Measurements from ENCODE around the gene ADAMTS14.

The ADAMTS14 gene

GRCh38 chr10:70695241-70696030, 23.1 kb downstream of the ADAMTS14 start:
- ATAC-seq (no peak), DNase-seq (no peak)

DNA sequence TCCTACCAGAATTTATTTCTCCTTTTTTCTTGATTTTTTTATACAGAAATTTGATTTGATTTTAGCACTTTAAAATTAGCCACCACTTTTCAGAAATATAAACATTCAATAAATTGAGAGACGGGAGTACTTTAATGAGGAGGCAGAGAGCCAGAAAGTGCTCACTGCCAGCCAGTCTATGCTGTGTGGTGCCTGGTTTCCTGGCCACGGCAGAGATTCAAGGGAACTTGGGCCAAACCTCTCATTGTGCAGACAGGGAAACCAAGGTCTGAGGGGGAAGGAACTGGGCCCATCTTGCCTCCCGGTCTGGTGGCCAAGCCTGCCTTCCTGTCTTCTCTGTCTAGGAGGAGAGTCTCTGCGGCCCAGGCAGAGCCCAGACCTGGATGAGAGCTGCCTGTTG, 25.9 kb downstream of the ADAMTS14 start:
- DNase-seq (no peak), ATAC-seq (no peak)

DNA sequence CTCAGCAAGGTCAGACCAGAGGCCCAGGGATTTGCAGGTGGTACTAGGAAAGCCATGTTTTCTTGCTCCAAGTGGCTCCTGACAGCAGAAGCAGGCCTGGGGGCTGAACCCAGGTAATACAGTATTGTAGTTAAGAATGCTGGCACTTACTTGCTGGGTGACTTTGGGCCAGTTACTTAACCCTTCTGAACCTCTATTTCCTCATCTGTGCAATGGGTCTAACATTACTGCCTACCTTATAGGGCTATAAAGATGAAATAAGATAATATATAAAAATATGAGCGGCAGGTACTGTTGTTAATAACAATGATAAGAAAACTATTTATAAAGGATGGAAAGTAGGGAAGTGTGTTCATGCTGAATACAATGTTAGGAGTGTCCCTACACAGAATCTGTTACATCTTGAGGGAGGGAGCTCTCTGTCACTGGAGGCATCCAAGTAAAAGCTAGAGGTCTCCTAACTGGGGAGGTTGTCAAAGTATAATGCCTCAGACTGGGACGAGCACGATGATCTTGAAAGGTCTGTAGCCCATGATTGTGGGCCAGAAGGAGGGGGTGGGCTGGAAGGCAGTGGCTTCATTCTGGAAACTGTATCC, 26.9 kb downstream of the ADAMTS14 start:
- no peak for ATAC-seq
- DNase-seq, result no peak

DNA sequence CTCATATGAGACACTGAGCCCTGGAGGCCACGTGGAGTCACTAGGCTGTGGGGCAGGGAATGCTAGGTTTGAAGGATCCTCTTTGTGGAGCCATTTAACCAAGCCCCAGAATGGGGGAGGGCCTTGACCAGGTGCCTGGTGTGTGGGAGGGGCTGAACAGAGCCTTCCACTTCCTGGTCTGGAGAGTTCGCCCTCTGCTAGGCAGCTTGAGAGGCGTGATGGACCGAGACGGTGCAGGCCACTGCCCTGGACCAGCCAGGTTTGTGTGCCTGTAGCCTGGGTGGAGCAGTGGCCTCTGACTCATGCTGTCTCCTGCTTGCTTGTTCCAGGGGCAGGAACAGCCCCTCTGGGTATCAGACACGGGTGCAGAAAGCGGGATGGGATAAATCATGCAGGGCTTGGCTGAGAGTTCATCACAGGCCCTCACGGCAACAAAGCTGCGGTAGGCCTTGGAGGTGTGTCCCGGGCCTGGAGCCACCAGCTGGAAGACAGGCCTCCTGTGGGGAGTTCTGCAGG, 27.4 kb downstream of the ADAMTS14 start:
- ATAC-seq (no peak), DNase-seq (no peak)

DNA sequence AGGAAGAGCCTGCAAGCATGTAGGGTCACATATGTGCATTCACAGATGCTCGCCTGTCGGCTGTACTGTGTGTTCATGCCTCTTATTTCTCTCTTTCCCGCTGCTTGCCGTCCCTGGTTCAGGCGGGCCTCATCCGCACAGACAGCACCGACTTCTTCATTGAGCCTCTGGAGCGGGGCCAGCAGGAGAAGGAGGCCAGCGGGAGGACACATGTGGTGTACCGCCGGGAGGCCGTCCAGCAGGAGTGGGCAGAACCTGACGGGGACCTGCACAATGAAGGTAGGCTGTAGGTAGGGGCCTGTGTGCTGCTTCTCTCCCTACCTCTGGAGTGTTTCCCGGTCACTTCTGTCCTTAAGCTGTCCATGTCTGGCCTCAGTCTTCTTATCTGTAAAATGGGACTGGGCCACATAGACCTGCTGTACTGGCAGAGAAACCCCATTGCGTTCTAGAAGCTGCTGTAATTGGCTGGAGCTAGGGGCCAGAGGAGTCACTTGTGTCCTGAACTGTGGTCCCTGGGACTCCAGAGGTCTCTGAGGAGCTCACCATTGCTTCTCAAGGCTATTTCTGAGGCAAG, 30.0 kb downstream of the ADAMTS14 start:
- DNase-seq (no peak), ATAC-seq (no peak)

DNA sequence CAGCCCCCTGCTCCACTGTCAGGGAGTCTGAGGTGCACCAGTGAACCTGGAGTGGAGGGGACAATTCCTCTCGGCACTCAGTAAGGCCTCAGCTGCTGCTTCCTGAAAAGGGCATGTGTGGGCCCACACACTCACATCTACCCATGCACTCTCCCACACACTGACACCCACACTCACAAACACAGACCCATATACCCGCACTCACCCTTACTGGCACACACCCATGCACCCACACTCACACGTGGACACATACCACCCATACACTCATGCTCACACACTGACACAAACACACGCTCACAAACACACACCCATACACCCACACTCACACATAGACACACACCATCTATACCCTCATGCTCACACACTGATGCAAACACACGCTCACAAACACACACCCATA, 31.9 kb downstream of the ADAMTS14 start:
- DNase-seq (no peak), ATAC-seq (no peak)

DNA sequence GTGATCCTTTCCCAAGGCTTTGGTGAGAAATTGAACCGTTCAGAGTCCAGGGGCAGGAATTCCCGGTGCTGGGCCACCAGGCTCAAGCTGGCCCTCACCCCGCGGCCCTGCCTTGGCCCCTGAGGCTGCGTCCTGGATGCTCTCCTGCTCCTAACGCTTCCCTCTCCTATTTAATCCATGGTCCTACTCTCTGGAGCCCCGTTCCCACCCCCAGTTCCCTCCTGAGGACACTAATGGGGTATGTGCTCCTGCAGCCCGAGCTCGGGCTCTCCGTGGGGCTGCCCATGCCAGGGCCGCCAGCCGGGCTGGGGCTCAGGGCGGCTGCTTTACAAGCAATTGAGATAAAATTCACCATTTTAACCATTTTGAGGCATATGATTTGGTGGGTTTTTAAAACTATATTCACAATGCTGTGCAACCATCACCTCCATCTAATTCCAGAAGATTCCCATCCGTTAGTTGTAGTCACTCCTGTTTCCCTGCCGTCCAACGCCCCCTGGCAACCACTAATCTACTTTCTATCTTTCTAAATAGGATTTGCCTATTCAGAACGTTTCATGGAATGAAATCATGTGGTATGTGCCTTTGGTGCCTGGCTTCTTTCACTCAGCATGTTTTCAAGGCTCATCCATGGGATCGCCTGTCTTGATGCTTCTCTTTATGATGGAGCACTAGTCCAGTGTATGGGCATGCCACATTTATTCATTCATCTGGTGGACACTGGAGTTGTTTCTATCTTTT, 33.0 kb downstream of the ADAMTS14 start:
- ATAC-seq (no peak), DNase-seq (no peak)

- no peak for ATAC-seq
- no peak for DNase-seq
Observed at GRCh38 chr10:70711177-70711576, 38.9 kb downstream of the ADAMTS14 start.

DNA sequence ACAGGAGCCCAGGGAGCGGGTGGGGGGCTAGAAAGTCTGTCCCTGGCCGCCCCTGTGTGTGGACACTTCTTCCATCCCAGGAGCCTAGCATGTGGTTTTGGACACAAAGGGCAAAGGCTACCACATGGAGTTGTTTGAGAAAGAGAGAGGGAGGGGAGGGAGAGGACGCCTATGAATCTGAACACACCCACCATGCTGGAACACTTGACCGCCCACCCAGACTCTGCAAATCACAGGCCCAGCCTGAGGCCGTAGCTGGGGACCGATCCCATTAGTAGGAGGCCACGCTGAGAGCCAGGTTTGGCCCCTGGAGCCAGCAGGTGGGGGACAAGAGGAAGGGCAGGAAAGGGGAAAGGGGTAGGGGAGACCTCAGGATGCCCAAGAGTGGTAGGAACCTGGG, 39.6 kb downstream of the ADAMTS14 start:
- DNase-seq, result no peak
- no peak for ATAC-seq

GRCh38 chr10:70714245-70714644, 41.9 kb downstream of the ADAMTS14 start:
- DNase-seq (no peak), ATAC-seq (no peak)

DNA sequence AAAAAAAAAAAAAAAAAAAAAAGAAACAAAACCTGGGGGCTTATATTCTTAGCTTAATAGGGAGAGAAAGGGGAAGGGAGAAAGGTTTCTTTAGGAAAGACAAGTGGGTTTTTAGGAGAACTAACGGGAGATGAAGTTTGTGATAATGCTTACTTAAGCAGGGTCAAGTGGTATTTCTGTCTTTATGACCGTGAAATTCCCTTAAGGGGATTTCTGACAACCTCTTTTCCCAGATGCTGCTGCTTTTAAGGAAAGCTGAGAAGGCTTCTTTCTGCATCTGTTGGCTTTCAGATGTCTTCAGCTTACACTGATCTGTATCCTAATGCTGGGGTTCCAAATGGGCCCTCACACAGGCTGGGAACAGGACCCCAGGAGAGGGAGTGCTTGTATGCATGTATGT, 42.6 kb downstream of the ADAMTS14 start:
- ATAC-seq (no peak), DNase-seq (no peak)

DNA sequence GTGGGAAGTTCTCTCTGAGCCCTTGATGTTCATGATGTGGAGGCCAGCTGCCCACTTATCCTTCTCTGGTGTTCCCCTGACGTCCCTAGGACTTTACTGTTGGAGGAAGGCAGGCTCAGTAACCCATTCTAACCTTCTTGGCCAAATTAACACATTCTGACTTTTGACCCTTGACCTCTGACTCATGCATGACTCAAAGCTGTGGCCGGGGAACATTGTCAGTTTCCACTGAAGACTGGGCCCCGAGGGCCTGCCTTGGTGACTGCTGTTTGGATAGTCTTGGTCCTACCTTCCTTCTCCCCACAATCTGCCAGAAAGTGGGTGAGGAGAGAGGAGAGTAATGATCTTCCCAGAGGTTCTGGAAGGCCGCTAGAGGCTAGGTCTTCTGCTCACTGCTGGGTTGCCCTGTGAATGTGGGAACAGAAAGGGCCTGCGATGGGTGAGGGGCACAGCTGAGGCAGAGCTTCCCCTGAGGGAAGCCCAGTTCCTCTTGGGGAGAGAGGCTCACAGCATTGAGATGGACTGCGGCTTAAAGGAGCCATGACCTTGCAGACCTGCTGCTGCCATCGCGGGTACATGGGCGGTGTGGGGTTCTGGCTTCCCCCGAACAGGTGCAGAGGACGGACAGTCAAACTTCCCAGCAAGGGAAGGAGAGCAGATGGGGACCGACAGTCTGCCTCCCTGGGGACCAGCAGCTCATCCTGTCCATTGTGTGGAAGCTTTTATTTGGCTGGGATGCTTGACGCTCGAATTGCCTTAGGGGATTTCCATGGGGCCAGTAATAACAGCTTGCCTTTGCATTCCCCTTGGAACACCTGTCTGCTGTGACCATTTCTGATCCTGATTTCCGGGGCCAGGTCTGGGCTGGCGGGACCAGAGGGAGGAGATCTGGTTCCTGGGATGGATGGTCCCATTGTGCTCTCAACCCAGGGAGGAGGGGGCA, 43.8 kb downstream of the ADAMTS14 start:
- ATAC-seq (peak; percentile 77), DNase-seq (peak; percentile 62)

GRCh38 chr10:70722820-70723424, 50.6 kb downstream of the ADAMTS14 start:
- DNase-seq (no peak), ATAC-seq (no peak)

- DNase-seq (no peak), ATAC-seq (no peak)
Observed at GRCh38 chr10:70723771-70724170, 51.5 kb downstream of the ADAMTS14 start.

DNA sequence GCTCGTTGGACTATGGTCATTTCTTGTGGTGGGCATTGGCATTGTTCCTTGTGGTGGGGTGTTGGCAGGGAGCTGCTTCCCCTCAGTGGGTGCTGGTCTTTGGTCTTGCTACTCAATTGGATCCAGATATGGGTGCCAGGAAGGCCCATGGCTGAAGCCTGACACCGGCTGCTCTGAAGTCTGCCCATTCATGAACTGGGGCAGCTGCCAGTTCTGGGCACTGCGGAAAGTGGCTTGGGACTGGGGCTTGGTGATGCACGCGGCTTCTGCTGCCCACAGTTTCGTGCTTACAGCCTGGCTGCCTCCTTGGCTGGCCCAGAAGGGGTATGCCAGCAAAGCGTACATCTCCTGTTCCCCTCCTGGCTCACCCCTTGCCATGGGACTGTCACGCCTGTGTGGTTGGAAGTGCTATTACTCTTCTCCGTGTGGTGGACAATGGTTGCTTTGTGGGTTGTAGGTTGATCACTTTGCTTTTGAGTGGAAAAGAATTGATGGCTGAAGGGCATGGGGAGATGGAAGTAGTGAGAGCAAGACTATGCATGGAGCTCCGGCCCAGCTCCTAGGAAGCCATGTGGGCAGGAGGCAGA, 54.7 kb downstream of the ADAMTS14 start:
- no peak for ATAC-seq
- DNase-seq, result no peak

- DNase-seq, result no peak
- ATAC-seq, result no peak
Observed at GRCh38 chr10:70728328-70728727, 56.0 kb downstream of the ADAMTS14 start.

DNA sequence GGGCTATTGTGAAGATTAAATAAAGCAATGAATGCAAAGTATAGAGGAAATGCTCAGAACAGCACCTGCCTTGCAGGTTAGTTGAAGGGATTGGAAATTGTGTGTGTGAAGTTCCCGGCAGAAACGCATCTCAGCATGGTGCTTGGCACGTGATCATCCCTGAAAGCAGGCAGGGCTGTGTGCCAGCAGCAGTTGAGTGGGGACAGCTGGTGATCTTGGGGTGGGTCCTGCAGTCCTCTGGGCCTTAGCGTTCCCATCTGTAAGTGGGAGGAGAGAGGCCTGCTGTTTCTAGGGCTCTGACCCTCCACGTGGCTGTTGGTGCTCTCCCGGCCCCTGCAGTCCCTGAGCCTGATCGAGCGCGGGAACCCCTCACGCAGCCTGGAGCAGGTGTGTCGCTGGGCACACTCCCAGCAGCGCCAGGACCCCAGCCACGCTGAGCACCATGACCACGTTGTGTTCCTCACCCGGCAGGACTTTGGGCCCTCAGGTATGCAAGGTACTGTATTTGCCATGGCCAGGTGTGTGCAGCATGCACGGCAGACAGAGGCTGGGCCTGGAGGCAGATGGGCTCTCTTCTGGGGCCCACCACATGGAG, 57.6 kb downstream of the ADAMTS14 start:
- ATAC-seq (no peak), DNase-seq (no peak)

GRCh38 chr10:70730955-70731354, 58.6 kb downstream of the ADAMTS14 start:
- no peak for DNase-seq
- no peak for ATAC-seq

- DNase-seq (no peak), ATAC-seq (no peak)
Observed at GRCh38 chr10:70732569-70732968, 60.3 kb downstream of the ADAMTS14 start.

GRCh38 chr10:70733051-70733450, 60.7 kb downstream of the ADAMTS14 start:
- DNase-seq, result no peak

More at GRCh38 chr10:70733051-70733450, 60.7 kb downstream of the ADAMTS14 start:
- no peak for ATAC-seq
